HG03280 (cell line): Measurements from ENCODE around the gene CLVS2.

Experiments used
- ATAC-seq: cut with Tn5 transposase; IDR thresholded peaks from one replicate; pipeline ENCODE4 v1.9.1; 2021; ENCODE audit warnings: mild to moderate bottlenecking, moderate library complexity; ENCODE audit not compliant: unreplicated experiment

CLVS2 gene

DNA sequence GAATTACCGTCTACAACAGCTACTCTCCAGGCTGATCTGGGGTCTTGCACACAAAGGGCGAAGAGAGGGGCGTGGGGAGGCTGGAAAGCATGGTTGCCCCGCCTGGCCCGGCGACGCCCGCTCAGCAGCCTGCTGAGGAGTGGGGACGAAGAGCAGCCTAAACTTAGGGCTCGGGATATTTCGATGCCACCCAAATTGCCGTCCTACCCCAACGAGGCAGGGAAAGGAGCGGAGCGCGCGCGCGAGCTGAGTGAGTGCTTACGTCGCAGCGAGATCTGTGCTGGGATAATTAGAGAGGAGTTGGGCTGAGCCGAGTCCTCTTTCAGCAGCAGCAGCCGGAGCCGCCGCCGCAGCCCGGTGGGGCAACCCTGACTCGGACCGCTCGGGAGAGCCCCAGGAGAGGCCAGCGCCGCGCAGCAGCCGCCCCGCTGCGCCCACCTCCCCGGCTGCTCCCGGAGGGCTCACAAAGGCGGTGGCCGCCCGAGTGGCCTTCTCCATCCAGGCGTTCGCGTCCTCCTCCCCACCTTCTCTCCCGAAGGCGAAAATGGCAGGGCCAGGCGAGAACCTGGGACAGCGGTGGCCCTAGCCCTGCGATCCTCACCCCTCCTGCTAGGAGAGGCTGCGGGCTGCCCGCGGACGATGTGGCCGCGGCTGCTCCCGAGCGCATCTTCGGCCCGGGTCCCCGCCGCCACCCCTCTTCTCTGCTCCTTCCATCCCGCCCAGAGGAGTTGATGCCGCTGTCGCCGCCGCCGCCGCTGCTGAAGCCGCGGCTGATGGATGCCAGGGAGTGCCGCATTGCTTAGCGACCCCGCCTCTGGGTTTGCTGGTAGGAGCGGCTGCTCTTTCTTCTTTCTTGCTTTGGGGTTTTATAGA is at the start of gene CLVS2:
TSS of gene CLVS2 (plus strand) at position 315 of the 873 bp plus-strand sequence. CDS start 1,543 bp downstream, outside the sequence.
- ATAC-seq = no peak

GRCh38 chr6:122947355-122947754 is 48.7 kb upstream of the CLVS2 start:
- no peak for ATAC-seq

GRCh38 chr6:122953766-122954165 is 42.3 kb upstream of the CLVS2 start:
- no peak for ATAC-seq

DNA sequence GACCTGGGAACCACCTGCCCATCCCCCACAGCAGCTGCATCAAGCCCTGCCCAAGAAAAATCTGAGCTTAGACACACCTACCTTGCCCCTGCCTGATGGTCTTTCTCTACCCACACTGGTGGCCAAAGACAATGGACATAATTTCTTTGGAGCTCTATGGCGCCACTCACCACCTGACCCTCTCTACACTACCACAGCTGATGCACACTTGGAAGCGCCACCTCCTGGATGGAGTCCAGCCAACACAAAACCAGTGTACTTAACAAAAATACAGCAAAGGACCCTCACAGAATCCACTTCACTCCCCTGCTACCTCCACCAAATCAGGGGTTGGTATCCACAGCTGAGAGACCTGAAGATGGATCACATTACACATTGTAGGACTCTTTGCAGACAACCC is 39.7 kb upstream of the CLVS2 start:
- no peak for ATAC-seq

- no peak for ATAC-seq
These were observed 33.9 kb upstream of the CLVS2 start for GRCh38 chr6:122962000-122962624.

DNA sequence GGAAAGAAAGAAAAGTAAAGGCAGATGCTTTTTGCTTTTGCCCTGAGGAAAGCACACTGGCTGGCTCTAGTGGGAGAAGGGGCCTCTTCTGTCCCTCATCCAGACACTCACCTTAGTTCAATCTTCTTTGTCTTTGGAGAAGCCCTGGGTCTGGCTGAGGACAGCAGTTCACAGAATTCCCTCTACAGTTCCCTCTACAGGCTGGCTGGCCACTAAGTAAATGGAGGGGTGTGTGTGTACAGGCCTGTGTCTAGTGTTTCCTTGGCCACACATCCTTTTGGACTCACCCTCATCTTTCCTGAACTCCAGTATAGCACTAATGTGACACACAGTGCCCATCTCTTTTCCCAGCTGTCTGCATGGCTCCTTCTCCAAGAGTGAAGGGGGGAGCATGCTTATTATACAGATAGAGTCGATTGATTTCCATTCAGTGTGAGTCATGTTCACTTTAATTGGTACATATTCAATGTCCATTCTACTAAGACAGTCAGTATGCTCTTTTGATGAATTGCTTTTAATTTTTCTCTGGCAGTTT is 26.0 kb upstream of the CLVS2 start:
- ATAC-seq = no peak

GRCh38 chr6:122977180-122977579 is 18.9 kb upstream of the CLVS2 start:
- ATAC-seq = no peak

DNA sequence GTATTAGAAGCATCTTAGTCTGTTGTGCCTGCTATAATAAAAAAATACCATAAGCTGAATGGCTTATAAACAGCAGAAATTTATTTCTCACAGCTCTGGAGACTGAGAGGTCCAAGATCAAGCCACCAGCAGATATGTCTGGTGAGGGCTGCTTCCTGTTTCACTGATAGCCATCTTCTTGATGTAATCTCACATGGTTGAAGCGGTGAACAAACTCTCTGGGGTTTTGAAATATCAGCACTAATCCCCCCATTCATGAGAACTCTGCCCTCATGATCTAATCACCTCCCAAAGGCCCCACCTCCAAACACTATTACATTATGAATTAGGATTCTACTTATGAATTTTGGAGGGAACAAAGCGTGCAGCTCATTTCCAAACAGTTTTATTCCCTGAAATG is 11.6 kb upstream of the CLVS2 start:
- no peak for ATAC-seq

- ATAC-seq = no peak
These were observed 1.8 kb upstream of the CLVS2 start for GRCh38 chr6:122994256-122994655.

GRCh38 chr6:122996794-122997505 is 915 bp downstream of the CLVS2 start:
- ATAC-seq = no peak

- no peak for ATAC-seq
These were observed 1.6 kb downstream of the CLVS2 start for GRCh38 chr6:122997541-122998150.

DNA sequence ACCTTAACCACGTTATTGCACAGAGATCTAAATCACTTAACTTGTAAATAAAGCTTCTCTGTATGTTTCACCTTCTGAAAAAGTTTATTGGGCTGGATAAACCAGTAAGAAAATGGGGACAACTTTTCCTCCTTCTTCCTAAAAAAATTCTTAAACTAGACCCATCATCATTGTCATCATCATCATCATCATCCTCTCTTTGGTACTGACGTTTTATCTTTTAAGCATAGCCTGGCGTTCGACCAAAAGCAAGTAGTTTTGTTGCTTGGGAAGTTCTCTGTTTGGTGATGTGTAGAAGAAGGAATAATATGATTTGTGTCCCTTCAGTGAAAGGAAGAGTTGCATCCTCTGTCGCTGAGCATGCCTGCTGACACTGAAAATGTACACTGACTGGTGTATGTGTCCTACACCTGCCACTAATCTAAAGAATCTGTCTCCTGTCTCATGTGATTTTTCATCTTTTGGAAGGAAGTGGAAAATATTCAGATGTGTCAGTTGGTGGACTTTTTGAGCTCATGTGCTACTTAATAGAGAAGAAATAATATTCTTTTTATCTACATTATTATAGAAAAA is 2.5 kb downstream of the CLVS2 start:
- ATAC-seq = no peak

GRCh38 chr6:123000244-123000770 is 4.3 kb downstream of the CLVS2 start:
- no peak for ATAC-seq

- ATAC-seq = no peak
These were observed 5.5 kb downstream of the CLVS2 start for GRCh38 chr6:123001540-123001939.

- ATAC-seq = no peak
These were observed 11.8 kb downstream of the CLVS2 start for GRCh38 chr6:123007885-123008284.

- ATAC-seq = no peak
These were observed 13.0 kb downstream of the CLVS2 start for GRCh38 chr6:123009059-123009458.

DNA sequence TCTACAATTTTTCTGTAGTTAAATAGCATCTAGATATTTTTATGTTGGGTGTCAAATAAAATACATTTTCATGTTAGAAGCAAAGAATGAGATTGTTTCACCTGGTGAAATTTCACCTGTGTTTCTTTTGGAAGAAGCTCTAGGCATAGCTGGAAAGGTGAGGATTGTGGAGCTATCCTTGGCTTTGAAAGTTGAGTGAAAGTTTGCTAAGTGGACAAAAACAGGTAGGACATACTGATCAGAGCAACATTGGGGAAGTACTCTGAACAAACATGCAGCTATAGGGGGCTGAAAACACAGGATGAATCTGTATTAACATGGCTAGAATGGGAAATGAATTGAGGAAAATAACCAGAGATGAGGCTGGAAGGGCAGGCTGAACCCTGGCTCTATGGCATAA is 18.8 kb downstream of the CLVS2 start:
- ATAC-seq = no peak

GRCh38 chr6:123016431-123017103 is 20.5 kb downstream of the CLVS2 start:
- ATAC-seq = no peak

- ATAC-seq = no peak
These were observed 21.2 kb downstream of the CLVS2 start for GRCh38 chr6:123017104-123017682.
